GM12875 (cell line): ENCODE data around the gene MBD6.

Experiments
- H3K4me3 ChIP-seq: one replicate; pipeline ENCODE4 v1.5.1; 2011; ENCODE audit warnings: low read depth, low read length, control low read depth
- CTCF ChIP-seq: IDR thresholded peaks from 2 replicates; pipeline ENCODE4 v1.5.1; 2011; ENCODE audit warnings: low read depth, mild to moderate bottlenecking, control low read depth, inconsistent platforms, low read length, moderate library complexity, borderline replicate concordance; ENCODE audit not compliant: insufficient read depth

MBD6 gene

GRCh38 chr12:57524814-57525614 lies 2.4 kb downstream of the MBD6 start:
- no peak for TF ChIP-seq CTCF
- H3K4me3 ChIP-seq: no peak overlapping the region

- no peak for TF ChIP-seq CTCF
- H3K4me3 ChIP-seq: no peak overlapping the region
Observed at GRCh38 chr12:57525615-57526383, 3.2 kb downstream of the MBD6 start.

GRCh38 chr12:57526477-57527126 lies 4.0 kb downstream of the MBD6 start:
- H3K4me3 ChIP-seq: no peak overlapping the region
- no peak for TF ChIP-seq CTCF

GRCh38 chr12:57527184-57527583 lies 4.6 kb downstream of the MBD6 start:
- TF ChIP-seq CTCF: no peak
- H3K4me3 ChIP-seq: no peak overlapping the region

- H3K4me3 ChIP-seq: no peak overlapping the region
- TF ChIP-seq CTCF: no peak
Observed at GRCh38 chr12:57528176-57528575, 5.6 kb downstream of the MBD6 start.

GRCh38 chr12:57528831-57529555 lies 6.4 kb downstream of the MBD6 start:
- H3K4me3 ChIP-seq: no peak overlapping the region
- no peak for TF ChIP-seq CTCF
